ENCODE data around the gene CFAP47.
"Not testable (repeated sequence)": the region's sequence is repeated elsewhere in the genome, so short reads cannot be mapped to it uniquely, and the experiment has no call there.

Gene CFAP47

GRCh38 chrX:36199928-36200327 lies 280.4 kb downstream of the CFAP47 start:
- no peak overlapping the region for H3K27ac ChIP-seq (ENCODE audit: low read depth, low read length)
- H3K36me3 ChIP-seq (ENCODE audit: control insufficient read depth, low read length) = no peaks in the 10 kb centered on the region
- no peaks in the 10 kb centered on the region for H3K9me2 ChIP-seq (replicated peaks; ENCODE audit: control insufficient read depth, low read length)
- H3K4me2 ChIP-seq (ENCODE audit: low read length) = no peak overlapping the region
- H3K79me2 ChIP-seq (ENCODE audit: control insufficient read depth, low read length) = no peaks in the 10 kb centered on the region
- TF ChIP-seq, protein P1, sequence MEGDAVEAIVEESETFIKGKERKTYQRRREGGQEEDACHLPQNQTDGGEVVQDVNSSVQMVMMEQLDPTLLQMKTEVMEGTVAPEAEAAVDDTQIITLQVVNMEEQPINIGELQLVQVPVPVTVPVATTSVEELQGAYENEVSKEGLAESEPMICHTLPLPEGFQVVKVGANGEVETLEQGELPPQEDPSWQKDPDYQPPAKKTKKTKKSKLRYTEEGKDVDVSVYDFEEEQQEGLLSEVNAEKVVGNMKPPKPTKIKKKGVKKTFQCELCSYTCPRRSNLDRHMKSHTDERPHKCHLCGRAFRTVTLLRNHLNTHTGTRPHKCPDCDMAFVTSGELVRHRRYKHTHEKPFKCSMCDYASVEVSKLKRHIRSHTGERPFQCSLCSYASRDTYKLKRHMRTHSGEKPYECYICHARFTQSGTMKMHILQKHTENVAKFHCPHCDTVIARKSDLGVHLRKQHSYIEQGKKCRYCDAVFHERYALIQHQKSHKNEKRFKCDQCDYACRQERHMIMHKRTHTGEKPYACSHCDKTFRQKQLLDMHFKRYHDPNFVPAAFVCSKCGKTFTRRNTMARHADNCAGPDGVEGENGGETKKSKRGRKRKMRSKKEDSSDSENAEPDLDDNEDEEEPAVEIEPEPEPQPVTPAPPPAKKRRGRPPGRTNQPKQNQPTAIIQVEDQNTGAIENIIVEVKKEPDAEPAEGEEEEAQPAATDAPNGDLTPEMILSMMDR (IDR thresholded peaks at IDR 0.05; ENCODE audit: low read depth, low read length, poor library complexity, severe bottlenecking) = no peak
- TF ChIP-seq EZH2phosphoT487 (IDR thresholded peaks at IDR 0.05; ENCODE audit: borderline replicate concordance, low read length) = no peak
- H3K4me1 ChIP-seq (ENCODE audit: control insufficient read depth, low read length) = no peaks in the 10 kb centered on the region
- H4K20me1 ChIP-seq (ENCODE audit: control insufficient read depth, insufficient read depth, low read depth, low read length) = no peaks in the 10 kb centered on the region
- no peaks in the 10 kb centered on the region for H3K9me3 ChIP-seq (ENCODE audit: control insufficient read depth, insufficient read depth, low read length)
- no peaks in the 10 kb centered on the region for H3F3A ChIP-seq (ENCODE audit: control insufficient read depth, insufficient read depth)
- no peaks in the 10 kb centered on the region for H3K27me3 ChIP-seq (ENCODE audit: control insufficient read depth, low read length)
- no peak overlapping the region for H3K4me3 ChIP-seq (ENCODE audit: low read length)

DNA sequence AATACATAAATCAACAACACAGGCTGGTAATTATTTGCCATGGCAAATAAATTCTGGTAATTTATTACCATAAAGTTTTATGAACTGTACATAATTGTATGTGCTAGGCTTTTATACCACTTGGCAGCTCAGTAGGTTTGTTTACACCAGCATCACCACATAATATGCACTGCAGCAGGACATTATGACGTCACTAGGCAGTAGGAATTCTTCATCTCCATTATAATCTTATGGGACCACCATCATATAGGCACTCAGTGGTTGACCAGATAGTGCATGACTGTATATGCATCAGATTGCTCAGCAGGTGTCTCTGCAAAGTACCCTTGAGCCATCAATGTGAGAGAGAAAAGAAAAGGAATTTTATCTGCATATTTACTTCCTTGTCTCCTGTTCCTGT lies 295.4 kb downstream of the CFAP47 start:
- no peaks in the 10 kb centered on the region for H3K9me3 ChIP-seq (ENCODE audit: control insufficient read depth, insufficient read depth, low read length)
- no peaks in the 10 kb centered on the region for H3K9me2 ChIP-seq (replicated peaks; ENCODE audit: control insufficient read depth, low read length)
- no peak overlapping the region for H3K4me3 ChIP-seq (ENCODE audit: low read length)
- no peaks in the 10 kb centered on the region for H3K36me3 ChIP-seq (ENCODE audit: control insufficient read depth, low read length)
- TF ChIP-seq, protein P1 (IDR thresholded peaks at IDR 0.05; ENCODE audit: low read depth, low read length, poor library complexity, severe bottlenecking) = no peak
- no peaks in the 10 kb centered on the region for H4K20me1 ChIP-seq (ENCODE audit: control insufficient read depth, insufficient read depth, low read depth, low read length)
- H3F3A ChIP-seq (ENCODE audit: control insufficient read depth, insufficient read depth) = no peaks in the 10 kb centered on the region
- no peak overlapping the region for H3K4me2 ChIP-seq (ENCODE audit: low read length)
- H3K27me3 ChIP-seq (ENCODE audit: control insufficient read depth, low read length) = no peaks in the 10 kb centered on the region
- no peaks in the 10 kb centered on the region for H3K79me2 ChIP-seq (ENCODE audit: control insufficient read depth, low read length)
- no peaks in the 10 kb centered on the region for H3K4me1 ChIP-seq (ENCODE audit: control insufficient read depth, low read length)
- H3K27ac ChIP-seq (ENCODE audit: low read depth, low read length) = no peak overlapping the region

DNA sequence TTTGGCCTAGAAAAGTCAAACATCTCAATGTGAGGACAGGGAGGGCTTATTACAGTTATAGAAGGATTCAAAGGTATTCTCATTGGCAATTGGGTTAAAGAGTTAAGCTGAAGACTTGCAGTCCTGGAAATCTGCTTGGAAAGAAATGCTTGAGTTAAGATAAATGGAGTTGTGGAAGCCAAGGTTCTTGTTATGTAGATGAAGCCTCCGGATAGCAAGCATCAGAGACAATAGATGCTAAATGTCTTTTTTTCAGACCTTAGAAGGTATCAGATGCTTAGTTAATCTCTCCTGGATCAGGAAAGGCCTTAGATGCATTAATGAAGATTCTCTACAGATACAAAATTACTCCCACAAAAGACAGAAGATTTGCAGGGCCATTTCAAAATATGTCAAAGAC lies 299.3 kb downstream of the CFAP47 start:
- Histone ChIP-seq H3K9me2 (replicated peaks; ENCODE audit: control insufficient read depth, low read length) (no peaks in the 10 kb centered on the region), H3K27me3 (ENCODE audit: control insufficient read depth, low read length) (no peaks in the 10 kb centered on the region), H3K4me3 (ENCODE audit: low read length) (no peak overlapping the region), H3K36me3 (ENCODE audit: control insufficient read depth, low read length) (no peaks in the 10 kb centered on the region), H3K79me2 (ENCODE audit: control insufficient read depth, low read length) (no peaks in the 10 kb centered on the region), H3K27ac (ENCODE audit: low read depth, low read length) (no peak overlapping the region), H3K9me3 (ENCODE audit: control insufficient read depth, insufficient read depth, low read length) (no peaks in the 10 kb centered on the region), H3K4me2 (ENCODE audit: low read length) (no peak overlapping the region), H3F3A (ENCODE audit: control insufficient read depth, insufficient read depth) (no peaks in the 10 kb centered on the region), H4K20me1 (ENCODE audit: control insufficient read depth, insufficient read depth, low read depth, low read length) (no peaks in the 10 kb centered on the region), H3K4me1 (ENCODE audit: control insufficient read depth, low read length) (no peaks in the 10 kb centered on the region)
- TF ChIP-seq, protein P1 (IDR thresholded peaks at IDR 0.05; ENCODE audit: low read depth, low read length, poor library complexity, severe bottlenecking) = no peak
- no peak for TF ChIP-seq EZH2phosphoT487 (IDR thresholded peaks at IDR 0.05; ENCODE audit: borderline replicate concordance, low read length)

DNA sequence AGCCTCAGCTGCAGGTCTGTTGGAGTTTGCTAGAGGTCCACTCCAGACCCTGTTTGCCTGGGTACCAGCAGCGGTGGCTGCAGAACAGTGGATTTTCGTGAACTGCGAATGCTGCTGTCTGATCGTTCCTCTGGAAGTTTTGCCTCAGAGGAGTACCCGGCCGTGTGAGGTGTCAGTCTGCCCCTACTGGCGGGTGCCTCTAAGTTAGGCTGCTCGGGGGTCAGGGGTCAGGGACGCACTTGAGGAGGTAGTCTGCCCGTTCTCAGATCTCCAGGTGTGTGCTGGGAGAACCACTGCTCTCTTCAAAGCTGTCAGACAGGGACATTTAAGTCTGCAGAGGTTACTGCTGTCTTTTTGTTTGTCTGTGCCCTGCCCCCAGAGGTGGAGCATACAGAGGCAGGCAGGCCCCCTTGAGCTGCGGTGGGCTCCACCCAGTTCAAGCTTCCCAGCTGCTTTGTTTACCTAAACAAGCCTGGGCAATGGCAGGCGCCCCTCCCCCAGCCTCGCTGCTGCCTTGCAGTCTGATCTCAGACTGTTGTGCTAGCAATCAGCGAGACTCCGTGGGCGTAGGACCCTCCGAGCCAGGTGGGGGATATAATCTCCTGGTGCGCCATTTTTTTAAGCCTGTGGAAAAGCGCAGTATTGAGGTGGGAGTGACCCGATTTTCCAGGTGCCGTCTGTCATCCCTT lies 315.4 kb downstream of the CFAP47 start:
- not testable (repeated sequence) for H3K27me3 ChIP-seq (ENCODE audit: control insufficient read depth, low read length)

More for the DNA sequence above, 315.4 kb downstream of the CFAP47 start:
- H3K4me1 ChIP-seq (ENCODE audit: control insufficient read depth, low read length); H3K36me3 ChIP-seq (ENCODE audit: control insufficient read depth, low read length); H3K9me2 ChIP-seq (replicated peaks; ENCODE audit: control insufficient read depth, low read length); H3F3A ChIP-seq (ENCODE audit: control insufficient read depth, insufficient read depth); H3K79me2 ChIP-seq (ENCODE audit: control insufficient read depth, low read length); H3K4me3 ChIP-seq (ENCODE audit: low read length); H4K20me1 ChIP-seq (ENCODE audit: control insufficient read depth, insufficient read depth, low read depth, low read length); H3K9me3 ChIP-seq (ENCODE audit: control insufficient read depth, insufficient read depth, low read length); H3K27ac ChIP-seq (ENCODE audit: low read depth, low read length); H3K4me2 ChIP-seq (ENCODE audit: low read length): not testable (repeated sequence)
